LNCAP (cell line): ENCODE measurements around the gene AHNAK2.

ENCODE experiments used
- CTCF ChIP-seq: fragments of 450-650 bp; IDR thresholded peaks from 2 replicates; pipeline ENCODE4 v1.5.1; 2017; ENCODE audit warnings: mild to moderate bottlenecking

Gene AHNAK2

DNA sequence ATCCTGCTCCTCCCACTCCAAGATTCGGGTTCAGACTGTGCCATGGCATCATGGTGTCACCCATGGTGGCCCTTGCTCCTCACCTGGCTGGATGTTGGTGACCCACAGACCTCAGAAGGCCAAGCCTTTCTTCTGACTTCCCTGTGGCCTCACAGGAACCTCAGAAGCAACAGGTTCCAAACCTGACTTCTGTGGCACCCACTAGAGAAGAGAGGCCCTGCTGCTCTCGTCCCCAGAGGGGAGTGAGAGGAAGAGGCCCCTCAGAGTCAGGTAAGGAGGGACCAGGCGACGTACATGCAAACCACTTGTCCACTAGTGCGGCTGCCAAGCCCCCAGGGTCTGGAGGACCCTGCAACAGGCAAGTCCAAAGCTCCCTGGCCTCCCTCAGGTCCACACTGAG is 17.9 kb upstream of the AHNAK2 start:
- no peak for TF ChIP-seq CTCF

DNA sequence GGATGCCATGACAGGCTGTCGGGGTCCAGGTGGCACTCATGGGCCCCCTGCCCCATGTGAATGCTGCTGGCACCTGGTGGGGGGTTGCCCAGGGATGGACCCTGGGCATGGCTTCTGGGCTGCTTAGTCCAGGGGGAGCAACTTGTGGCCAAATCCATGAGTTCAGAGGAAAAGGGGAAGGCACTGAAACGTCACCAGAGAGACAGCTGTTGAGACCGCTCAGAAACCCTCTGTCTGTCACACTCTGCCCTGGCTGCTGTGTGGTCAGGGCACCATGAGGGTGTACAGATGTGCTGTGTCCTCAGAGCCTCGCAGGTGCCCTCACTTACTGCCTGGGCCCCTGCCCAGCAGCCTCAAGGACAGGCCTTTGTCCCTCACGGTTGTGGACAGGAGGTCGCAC is 16.8 kb upstream of the AHNAK2 start:
- no peak for TF ChIP-seq CTCF

- TF ChIP-seq CTCF = no peak
Observed at GRCh38 chr14:104993808-104994591, 15.8 kb upstream of the AHNAK2 start.

GRCh38 chr14:104993306-104993705 is 15.1 kb upstream of the AHNAK2 start:
- no peak for TF ChIP-seq CTCF

- TF ChIP-seq CTCF = no peak
Observed at GRCh38 chr14:104992501-104992900, 14.3 kb upstream of the AHNAK2 start.

GRCh38 chr14:104991896-104992230 is 13.7 kb upstream of the AHNAK2 start:
- TF ChIP-seq CTCF = no peak

DNA sequence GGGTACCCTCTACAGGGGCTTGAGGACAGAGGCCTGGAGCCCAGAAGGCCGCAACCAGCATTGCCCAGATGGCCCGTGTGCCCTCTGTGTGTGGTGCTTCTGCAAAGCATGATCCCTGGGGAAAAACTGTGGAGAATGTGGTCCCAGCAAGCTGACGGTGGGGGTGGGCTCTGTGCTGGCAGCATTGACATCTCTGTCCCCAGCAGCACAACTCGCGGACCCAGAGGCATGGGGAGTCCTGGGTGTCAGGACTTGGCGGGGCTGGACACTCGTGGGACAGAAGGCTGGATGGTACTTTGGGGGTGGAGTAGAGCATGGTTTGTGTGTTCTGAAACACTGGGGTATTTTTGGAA is 11.8 kb upstream of the AHNAK2 start:
- no peak for TF ChIP-seq CTCF
